ENCODE results near the gene SNX3. TPM values are rescaled to one million over a fixed set of nuclear protein-coding genes. Genes with fewer than 3 reads are reported as not detected.
A peak's percentile ranks its signal among the peaks of the same experiment; 100 is the strongest.

The SNX3 gene
- total RNA-seq, 2 experiments from 2014 or later = 62.5 to 68.4 TPM

DNA sequence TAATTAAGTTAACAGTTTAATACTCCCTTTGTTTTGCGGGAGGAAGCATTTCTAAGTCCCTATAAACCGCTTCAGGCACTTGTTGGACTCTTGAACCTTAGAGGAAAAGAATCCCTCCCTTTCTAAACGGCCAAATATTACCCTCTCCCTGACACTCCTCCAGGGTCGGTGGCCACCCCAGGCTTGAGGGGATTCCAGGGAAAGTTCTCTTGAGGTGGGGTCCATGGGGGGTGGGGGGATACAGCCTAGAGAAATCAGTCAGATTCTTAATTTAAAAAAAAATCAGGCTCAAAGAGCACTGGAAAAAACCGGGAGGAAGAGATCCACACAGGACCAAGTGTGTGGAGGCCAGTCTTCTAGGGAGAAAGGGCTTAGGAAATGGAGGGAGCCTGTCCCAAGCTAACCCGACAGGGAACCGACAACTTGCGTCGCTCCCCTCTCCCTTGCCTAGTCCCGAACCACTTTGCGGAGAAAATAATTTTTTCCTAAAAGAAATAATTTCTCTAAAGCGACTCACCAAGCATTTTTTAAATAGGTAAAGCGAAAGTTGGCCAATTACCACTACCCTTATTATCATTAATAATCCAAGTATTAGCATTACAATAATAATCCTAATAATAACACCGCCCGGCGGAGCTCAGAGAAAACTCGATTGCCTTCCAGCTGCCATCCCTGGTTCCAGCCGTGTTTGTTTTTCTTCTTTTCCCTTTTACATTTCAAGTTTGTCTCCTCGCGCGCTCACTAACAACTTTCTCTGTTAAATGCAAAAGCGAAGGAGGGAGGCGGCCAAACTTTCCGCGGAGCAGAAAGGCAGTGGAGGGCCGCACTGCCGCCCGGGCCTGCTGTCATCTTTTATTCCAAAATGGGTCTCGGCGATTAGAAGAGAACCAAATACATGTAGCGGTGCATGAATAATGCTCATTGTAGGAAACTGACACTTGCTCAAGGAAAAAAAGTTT lies 90.2 kb downstream of the SNX3 start:
- Mint-ChIP-seq H3K27ac (no peak overlapping the region), H3K9me3 (no peaks in the 10 kb centered on the region), H3K36me3 (ENCODE audit: low read depth) (no peaks in the 10 kb centered on the region), H3K4me3 (no peak overlapping the region), H3K4me1 (ENCODE audit: low read depth) (peaks cover 43% of the 10 kb centered on the region), H3K27me3 (peaks cover 83% of the 10 kb centered on the region)
- POLR2A ChIA-PET = interaction anchor here (1.0 kb wide), 1 partner anchor 11 kb away, joined by 4 read pairs; no protein-coding TSS in a partner anchor
- TF ChIP-seq, protein P1, sequence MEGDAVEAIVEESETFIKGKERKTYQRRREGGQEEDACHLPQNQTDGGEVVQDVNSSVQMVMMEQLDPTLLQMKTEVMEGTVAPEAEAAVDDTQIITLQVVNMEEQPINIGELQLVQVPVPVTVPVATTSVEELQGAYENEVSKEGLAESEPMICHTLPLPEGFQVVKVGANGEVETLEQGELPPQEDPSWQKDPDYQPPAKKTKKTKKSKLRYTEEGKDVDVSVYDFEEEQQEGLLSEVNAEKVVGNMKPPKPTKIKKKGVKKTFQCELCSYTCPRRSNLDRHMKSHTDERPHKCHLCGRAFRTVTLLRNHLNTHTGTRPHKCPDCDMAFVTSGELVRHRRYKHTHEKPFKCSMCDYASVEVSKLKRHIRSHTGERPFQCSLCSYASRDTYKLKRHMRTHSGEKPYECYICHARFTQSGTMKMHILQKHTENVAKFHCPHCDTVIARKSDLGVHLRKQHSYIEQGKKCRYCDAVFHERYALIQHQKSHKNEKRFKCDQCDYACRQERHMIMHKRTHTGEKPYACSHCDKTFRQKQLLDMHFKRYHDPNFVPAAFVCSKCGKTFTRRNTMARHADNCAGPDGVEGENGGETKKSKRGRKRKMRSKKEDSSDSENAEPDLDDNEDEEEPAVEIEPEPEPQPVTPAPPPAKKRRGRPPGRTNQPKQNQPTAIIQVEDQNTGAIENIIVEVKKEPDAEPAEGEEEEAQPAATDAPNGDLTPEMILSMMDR (IDR thresholded peaks at IDR 0.05) = no peak
- CTCF ChIA-PET = interaction anchor here (1.4 to 2.7 kb wide), 3 partner anchors 58 to 321 kb away, joined by 4 to 8 read pairs (median 5); no protein-coding TSS in a partner anchor
- DNase-seq (peak; percentile 8), ATAC-seq (no peak)
- intact Hi-C loops (cut with micrococcal nuclease) = no loop called here

DNA sequence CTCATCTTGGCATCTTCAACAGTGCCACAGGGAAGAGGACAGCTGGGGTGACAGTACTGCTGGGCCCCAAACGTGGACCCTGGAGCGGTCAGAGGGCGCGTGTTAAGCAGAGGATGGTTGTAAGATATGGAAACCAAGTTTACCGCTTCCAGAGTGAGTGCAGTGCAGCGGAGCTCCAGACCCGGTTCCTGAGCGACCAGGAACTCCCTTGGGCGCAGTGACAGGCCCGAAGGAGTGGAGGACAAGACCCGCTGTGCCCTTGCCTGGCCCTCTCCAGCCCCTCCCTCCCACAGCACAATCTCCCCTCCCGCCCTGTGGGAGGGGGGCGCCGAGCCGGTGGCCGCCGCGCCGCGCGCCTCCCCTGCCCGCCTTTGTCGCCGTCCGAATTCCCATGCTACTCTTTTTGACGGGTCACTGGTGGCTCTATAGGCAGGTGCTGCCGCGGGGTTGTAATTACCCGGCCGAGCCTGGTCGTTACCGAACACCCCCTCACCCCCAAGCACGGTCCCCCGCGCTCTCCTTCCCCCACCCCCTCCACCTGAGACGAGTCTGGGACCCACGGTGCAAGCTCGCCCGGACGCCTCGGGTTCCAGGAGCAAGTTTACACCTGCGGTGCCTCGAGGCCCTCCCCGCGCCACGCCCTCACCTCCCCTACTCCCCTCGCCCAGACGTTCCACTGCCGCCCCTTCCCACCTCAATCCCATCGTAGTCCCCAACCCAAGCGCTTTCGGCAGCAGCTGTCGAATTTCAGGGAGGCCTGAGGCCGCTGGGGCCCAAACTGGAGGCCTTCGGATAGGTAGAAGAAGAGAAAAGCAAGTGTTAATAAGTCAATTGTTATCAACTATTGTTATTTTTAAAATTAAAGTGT lies 91.1 kb downstream of the SNX3 start:
- H3K27ac Mint-ChIP-seq = no peak overlapping the region
- H3K4me1 Mint-ChIP-seq (ENCODE audit: low read depth) = peaks cover 45% of the 10 kb centered on the region
- H3K27me3 Mint-ChIP-seq = peaks cover 83% of the 10 kb centered on the region
- TF ChIP-seq, protein P1 (IDR thresholded peaks at IDR 0.05) = no peak
- POLR2A ChIA-PET = interaction anchor here (1.0 to 1.3 kb wide), 2 partner anchors 10 to 55 kb away, joined by 4 read pairs; no protein-coding TSS in a partner anchor
- ATAC-seq (no peak), DNase-seq (no peak)
- no peaks in the 10 kb centered on the region for H3K36me3 Mint-ChIP-seq (ENCODE audit: low read depth)
- no peaks in the 10 kb centered on the region for H3K9me3 Mint-ChIP-seq
- CTCF ChIA-PET = interaction anchor here (1.6 to 2.7 kb wide), 4 partner anchors 43 to 322 kb away, joined by 4 to 8 read pairs (median 5); no protein-coding TSS in a partner anchor
- intact Hi-C loops (cut with micrococcal nuclease) = loop anchor here (10.0 kb wide), 1 partner anchor 325 kb away; no protein-coding TSS in a partner anchor
- H3K4me3 Mint-ChIP-seq = peak overlapping the region; percentile 36

DNA sequence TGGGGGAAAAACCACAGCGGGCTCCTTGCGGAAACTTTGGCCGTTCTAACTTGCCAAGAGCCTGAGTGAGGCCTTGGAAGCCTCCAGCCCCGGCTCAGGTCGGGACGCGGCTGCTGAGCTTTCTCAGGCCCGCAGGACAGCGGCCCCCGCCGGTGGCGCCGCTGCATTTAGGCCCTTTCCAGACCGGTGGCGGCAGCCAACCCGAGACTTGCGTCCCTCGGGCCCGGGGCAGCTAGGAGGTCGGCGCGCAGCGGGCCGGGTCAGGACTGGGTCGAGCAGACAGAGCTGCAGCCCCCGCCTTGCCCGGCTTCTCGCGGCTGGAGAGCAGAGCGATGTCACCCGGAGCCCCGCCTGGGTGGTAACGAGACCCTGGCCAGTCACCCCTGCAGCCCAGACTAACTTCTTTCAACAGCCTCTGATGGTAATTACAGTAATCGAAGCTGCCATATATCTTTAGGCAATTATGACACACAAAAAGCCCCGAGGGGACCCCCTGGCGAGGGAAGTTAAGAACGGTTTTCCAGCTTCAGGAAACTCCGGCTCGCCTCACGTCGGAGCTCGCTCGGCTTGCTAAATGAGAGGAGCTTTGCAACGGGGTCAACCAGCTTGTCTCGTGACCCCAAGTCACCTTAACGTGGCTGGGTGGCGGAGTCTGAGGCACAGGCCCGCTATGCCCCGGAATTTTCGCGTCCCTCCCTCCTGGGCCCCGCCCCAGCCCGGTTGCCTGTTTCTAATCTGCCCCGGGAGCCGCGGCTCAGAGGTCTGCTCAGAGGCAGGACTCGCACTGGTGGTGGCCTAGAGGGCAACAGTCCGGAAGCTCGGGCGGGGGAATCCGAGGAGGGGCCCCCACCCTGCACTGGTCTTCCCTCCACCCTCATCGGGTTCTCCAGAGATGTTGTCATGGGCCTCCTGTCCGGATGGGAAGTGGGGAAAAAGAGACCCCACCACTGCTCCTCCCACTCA lies 92.1 kb downstream of the SNX3 start:
- H3K9me3 Mint-ChIP-seq = no peaks in the 10 kb centered on the region
- intact Hi-C loops (cut with micrococcal nuclease) = loop anchor here (10.0 kb wide), 1 partner anchor 326 kb away; no protein-coding TSS in a partner anchor
- DNase-seq = peak; percentile 35
- H3K4me1 Mint-ChIP-seq (ENCODE audit: low read depth) = peaks cover 46% of the 10 kb centered on the region
- no peaks in the 10 kb centered on the region for H3K36me3 Mint-ChIP-seq (ENCODE audit: low read depth)
- POLR2A ChIA-PET = interaction anchor here (0.9 to 1.3 kb wide), 5 partner anchors 9 to 709 kb away, joined by 3 to 4 read pairs (median 3); no protein-coding TSS in a partner anchor
- ATAC-seq = peak; percentile 41
- no peak overlapping the region for H3K27ac Mint-ChIP-seq
- H3K27me3 Mint-ChIP-seq = peaks cover 83% of the 10 kb centered on the region
- CTCF ChIA-PET = interaction anchor here (0.7 to 2.7 kb wide), 8 partner anchors 8 to 323 kb away, joined by 3 to 8 read pairs (median 5); no protein-coding TSS in a partner anchor
- H3K4me3 Mint-ChIP-seq = peak overlapping the region; percentile 36
- TF ChIP-seq, protein P1 (IDR thresholded peaks at IDR 0.05) = no peak

DNA sequence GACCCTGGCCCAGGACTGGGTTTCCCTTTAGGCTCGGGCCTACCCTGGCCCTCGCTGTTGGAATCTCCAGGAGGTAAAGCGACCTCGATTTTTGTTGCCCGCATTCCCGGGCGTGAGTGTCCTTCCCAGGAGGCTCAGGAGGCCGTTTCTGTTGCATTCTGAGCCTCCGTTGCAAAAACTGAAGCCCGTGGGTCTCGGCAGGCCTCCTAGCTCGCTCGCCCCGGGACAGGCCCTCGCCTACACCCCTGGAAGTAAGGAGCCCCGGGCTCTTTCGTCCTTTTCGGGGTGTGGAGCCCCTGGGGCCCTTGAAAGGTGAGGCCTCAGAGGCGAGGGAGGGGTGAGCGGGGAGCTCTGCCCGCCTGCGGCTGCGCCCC lies 92.8 kb downstream of the SNX3 start:
- CTCF ChIA-PET = interaction anchor here (0.7 to 2.7 kb wide), 9 partner anchors 9 to 324 kb away, joined by 3 to 8 read pairs (median 5); no protein-coding TSS in a partner anchor
- intact Hi-C loops (cut with micrococcal nuclease) = loop anchor here (10.0 kb wide), 1 partner anchor 327 kb away; no protein-coding TSS in a partner anchor
- peaks cover 49% of the 10 kb centered on the region for H3K4me1 Mint-ChIP-seq (ENCODE audit: low read depth)
- no peaks in the 10 kb centered on the region for H3K9me3 Mint-ChIP-seq
- DNase-seq (peak; percentile 15), ATAC-seq (no peak)
- H3K4me3 Mint-ChIP-seq = no peak overlapping the region
- H3K36me3 Mint-ChIP-seq (ENCODE audit: low read depth) = no peaks in the 10 kb centered on the region
- TF ChIP-seq, protein P1 (IDR thresholded peaks at IDR 0.05) = no peak
- peaks cover 87% of the 10 kb centered on the region for H3K27me3 Mint-ChIP-seq
- POLR2A ChIA-PET = interaction anchor here (0.6 to 1.3 kb wide), 5 partner anchors 10 to 708 kb away, joined by 3 to 4 read pairs (median 3); no protein-coding TSS in a partner anchor
- H3K27ac Mint-ChIP-seq = no peak overlapping the region

All from activated CD8-positive, alpha-beta T cell treated with anti-CD3 and anti-CD28 coated beads for 36 hours (primary cell).